Amygdala (tissue), 56 donors: ENCODE results near the gene CDSN.

Experiments used
- DNase-seq, 56 donors: peaks; one replicate each; lab custom pipeline; 2025; lab: John Stamatoyannopoulos, UW

Gene CDSN

DNA sequence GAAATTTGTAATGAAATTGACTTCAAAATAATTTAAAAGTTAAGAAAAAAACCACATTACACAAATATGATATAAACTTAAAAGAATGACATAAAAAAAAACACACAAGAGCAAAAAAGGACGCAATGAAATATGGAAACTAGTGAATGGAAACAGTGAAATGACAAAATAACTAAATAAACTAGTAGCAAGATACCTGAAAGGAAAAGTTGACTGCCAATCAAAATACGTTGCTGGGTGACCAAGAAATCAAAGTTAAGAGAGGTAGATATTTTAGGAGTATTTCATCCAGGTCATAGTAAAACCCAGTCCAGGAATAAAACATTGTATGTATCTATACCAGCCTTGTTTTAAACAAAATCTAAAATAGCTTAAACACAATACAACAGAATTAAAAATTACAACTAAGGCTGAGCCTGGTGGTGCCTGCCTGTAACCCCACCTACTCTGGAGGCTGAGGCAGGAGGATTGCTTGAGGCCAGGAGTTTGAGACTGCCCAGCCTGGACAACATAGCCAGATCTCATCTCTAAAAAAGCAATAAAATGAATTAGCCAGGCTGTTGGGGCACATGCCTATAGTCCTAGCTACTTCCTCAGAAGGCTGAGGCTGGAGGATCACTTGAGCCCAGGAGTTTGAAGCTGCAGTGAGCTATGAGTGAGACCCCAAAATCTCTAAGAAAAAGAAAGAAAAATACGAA lies 29.8 kb downstream of the CDSN start:
- no peak for DNase-seq

DNA sequence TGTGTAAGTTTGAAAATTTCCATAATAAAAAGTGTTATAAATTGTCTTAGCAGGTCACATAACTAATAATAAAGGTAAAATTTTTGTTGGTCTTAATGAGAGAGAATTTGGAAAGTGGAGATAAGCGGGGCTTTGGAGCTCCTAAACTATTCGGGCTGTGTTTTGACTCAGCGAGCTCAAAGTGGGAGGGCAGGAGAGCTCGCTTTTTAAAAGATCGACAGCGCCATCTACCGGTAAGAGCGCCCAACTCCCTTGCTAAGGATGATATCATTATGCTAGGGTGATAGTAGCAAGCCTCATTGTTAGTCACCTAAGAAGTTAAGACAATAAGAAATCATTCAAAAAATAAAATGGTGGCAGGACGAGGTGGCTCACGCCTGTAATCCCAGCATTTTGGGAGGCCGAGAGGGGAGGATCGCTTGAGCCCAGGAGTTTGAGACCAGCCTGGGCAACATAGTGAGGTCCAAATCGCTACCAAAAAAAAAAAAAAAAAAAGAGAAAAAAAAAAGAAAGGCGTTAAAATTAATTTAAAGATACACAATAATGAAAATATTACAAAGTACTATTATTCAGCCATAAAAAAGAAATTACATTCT lies 32.7 kb downstream of the CDSN start:
- DNase-seq: peak in 51 of 56 donors; percentile 16 to 87 (median 53)

DNA sequence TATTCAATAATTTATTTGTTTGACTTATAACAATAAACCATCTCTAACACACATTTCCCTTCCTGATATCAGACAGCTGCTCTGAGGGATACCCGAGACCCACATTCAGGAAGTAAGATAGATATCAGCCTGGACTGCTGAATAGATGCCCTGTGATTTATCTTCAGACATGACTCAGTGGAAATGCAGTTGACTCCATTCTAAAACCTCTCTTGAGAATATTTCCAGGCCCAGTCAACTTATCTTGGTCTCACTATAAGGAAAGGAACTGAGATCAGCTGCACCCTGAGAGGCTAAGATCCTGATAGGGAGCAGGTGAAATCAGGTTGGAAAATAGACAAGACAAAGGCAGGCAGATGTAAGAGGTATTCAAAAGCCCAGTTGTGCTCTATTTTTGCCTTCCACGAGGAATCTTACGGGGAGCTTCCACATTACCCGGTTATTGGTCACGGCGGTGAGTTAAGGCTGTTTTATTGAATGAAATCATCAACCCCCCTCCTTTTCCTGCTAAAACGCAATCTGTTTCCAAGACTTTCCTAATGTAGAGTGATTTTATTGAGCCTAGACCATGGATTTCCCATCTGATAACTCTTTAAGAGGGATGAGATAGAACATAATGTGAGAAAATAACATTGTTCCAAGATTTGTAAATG lies 33.3 kb downstream of the CDSN start:
- DNase-seq: no peak

DNA sequence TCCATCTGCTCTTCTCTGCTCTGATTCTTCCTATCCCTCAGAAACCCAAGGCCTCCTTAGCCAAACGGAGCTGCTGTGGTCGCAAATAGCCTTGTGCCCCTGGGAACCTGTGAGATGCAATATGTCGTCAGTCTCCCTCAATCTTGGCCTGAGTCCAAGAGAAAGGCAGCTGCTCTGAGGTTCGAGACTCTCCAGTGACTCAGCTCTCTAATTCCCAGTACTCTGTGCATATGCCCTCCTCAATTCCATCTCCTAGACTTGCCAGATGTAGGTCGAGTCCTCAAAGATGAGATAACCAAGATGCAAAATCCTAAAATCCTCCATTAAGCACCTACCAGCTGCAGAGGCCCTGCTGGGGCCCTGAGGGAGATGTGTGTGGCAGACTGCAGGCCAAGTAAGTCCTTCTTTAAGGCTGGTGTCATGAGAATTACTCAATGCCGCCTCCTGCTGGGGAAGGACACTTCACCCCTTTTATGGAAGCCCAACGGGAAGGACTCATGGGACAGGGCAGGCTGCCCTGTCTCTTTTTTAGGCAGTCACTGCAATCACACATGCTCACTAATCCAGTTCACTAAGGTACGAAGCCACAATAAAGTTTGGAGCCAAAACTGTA lies 36.4 kb downstream of the CDSN start:
- peak in 11 of 56 donors; percentile 1 to 32 (median 6) for DNase-seq

DNA sequence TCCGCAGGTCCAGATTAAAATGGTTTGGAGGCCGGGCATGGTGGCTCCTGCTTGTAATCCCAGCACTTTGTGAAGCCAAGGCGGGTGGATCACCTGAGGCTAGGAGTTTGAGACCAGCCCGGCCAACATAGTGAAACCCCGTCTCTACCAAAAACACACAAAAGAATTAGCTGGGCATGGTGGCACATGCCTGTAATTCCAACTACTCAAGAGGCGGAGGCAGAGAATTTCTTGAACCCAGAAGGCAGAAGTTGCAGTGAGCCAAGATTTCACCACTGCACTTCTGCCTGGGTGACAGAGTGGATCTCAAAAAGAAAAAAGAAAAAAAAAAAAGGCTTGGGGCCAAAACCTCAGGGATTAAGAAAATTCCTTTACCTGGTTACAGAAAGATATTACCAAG lies 38.4 kb downstream of the CDSN start:
- no peak for DNase-seq

DNA sequence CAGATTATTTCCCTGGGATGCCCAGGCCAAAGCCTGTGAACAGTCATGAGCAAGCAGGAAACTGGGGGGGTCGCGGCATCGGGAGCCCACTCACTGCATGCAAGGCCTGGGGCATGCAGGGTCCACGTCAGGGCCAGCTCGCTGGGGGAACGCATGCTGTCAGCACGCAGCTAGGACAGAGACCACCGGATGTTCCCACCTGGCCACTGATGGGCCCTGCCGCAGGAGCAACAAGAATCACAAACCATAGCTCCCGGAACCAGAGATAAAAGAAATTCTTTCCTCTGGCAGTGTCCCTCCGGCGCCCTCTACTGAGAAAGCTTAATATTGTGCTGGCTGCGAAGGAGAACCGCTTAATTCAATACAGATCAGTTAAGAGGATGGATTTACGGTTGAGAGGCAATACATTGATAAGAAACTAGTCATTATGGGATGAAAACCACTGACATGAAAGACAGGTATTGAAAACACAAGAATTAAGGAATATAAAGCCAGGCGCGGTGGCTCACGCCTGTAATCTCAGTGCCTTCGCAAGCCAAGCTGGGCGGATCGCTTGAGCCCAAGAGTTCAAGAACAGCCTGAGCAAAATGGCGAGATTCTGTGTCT lies 40.5 kb downstream of the CDSN start:
- DNase-seq: peak in 44 of 56 donors; percentile 16 to 88 (median 46)

DNA sequence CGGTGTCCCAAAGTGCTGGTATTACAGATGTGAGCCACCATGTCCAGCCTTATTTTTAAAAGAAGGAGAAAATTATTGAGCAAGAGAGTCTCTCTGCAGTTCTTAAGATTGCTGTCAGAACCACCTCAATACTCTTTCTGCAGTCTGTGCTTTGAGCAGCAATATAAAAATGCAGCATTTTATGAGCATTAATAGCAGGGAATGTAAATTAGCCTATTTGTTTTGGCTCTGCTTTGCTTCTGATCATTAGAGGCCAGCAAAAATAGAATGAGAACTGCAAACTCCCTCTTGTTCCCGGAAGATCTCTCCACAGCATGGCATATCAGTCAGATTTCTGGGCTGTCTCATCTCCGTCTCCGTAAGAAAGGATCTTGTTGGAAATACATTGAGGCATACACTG lies 43.6 kb downstream of the CDSN start:
- DNase-seq: no peak

DNA sequence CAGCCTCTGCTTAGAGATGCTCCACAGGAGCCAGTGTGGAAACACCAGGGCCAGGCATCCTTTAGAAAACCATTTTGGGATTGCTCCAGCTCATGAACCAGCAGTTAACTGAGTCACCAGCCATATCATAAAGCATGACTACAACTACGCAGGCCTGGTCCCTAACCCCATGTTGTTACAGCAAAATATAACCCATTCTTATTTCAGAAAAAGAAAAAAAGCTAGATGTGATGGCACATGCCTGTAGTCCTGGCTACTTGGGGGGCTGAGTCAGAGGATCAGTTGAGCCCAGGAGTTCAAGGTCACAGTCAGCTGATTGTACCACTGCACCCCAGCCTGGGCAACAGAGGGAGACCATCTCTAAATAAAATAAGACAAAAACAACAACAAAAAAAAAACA lies 44.7 kb downstream of the CDSN start:
- no peak for DNase-seq

DNA sequence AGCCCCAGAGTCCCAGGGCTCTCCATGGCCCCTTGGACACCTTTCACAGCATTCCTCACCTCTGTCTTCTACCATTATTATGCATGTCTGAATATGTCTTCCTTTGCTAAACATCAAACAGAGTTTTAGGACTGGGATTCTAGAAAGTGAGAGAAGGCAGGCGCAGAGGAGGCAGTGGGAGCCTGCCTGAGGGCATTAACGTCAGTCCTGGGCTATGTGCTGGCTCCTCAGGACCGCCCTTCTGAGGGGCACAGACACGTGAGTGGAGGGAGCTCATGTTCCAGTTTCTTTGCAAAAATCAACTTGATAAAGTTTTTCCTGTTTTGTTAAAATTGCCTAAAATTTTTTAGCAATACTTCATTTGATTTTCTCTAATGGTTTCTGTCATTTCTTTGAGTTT lies 45.8 kb downstream of the CDSN start:
- DNase-seq: no peak

DNA sequence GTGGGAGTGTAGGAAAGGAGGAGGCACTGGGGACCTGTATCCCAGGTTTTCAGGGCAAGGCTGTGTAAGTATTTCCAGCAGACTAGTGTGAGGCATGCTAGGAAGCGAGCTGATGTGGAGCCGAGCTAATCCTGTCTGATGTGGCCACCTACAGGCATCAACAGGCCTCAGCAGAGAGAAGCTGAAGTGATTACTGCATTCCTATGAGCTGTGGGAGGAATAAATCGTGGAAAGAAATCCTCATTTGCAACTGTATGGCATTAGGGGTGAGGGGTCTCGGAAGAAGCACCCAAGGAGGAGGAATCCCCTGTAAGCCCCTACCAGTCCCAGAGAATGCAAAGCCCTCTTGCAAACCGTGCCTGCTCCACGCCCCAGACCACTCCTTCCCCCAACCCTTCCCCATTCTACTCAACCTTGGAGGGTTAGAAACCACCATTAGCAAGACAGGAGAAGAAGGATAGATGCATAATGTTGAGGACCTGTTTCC lies 49.5 kb downstream of the CDSN start:
- peak in 50 of 56 donors; percentile 16 to 89 (median 60) for DNase-seq

DNA sequence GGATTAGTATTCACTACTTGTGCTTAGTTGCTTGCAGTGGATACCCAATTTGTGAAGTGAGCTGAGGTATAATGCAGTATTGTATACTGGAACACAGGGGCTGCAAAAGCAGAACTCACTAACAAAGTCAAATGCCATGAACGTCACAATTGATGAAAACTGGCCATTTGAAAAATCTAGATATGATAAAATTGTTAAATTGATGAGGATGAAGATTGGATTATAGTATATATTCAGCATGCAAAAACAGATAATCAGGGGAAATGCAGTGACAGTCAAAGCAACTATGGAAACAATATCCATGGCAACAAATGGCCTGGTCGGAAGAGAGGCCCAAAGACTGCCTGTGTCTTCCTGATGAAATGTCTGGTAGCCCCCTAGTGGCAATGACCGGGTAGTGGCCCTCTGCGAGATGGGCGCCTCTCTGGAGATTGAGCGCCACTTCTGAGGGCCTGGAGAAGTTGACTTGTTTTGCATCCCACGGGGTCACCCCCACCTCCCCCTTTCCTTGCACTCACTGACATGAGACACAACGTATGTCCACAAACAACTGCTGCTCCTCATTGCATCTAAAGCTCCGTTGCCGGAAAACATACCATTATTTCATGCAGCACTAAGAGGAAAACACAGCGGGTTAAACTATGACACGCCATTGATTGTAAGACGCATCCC lies 51.4 kb downstream of the CDSN start:
- DNase-seq: peak in 54 of 56 donors; percentile 13 to 94 (median 75)

DNA sequence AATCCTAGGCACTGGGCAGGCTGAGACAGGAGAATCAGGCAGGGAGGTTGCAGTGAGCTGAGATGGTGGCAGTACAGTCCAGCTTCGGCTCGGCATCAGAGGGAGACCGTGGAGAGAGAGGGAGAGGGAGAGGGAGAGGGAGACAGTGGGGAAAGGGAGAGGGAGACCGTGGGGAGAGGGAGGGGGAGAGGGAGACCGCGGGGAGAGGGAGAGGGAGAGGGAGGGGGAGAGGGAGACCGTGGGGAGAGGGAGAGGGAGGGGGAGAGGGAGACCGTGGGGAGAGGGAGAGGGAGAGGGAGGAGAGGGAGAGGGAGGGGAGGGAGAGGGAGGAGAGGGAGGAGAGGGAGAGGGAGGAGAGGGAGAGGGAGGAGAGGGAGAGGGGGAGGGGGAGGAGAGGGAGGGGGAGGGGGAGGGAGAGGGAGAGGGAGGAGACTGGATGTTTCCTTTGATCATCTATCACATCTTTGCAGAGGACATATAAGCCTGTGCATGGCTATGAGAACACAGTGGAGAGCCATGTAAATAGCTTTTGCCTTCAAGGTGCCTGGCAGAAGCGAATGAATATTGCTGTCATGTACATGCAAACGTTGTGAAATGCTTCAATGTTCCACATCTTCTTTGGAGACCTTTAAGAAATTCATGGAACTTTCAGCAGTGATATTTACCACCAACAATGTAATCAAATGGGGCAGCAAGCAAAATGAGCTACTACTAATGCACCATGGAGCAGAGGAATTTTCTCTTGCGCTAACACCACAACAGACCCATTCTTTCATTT lies 52.2 kb downstream of the CDSN start:
- DNase-seq: peak in 21 of 56 donors; percentile 12 to 86 (median 42)

DNA sequence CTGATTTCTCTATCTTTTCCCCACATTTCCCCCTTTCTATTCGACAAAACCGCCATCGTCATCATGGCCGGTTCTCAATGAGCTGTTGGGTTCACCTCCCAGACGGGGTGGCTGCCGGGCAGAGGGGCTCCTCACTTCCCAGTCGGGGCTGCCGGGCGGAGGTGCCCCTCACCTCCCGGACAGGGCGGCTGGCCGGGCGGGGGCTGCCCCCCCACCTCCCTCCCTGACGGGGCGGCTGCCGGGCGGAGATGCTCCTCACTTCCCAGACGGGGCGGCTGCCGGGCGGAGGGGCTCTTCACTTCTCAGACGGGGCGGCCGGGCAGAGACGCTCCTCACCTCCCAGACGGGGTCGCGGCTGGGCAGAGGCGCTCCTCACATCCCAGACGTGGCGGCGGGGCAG lies 53.2 kb downstream of the CDSN start:
- DNase-seq: peak in 2 of 56 donors; percentile 8

DNA sequence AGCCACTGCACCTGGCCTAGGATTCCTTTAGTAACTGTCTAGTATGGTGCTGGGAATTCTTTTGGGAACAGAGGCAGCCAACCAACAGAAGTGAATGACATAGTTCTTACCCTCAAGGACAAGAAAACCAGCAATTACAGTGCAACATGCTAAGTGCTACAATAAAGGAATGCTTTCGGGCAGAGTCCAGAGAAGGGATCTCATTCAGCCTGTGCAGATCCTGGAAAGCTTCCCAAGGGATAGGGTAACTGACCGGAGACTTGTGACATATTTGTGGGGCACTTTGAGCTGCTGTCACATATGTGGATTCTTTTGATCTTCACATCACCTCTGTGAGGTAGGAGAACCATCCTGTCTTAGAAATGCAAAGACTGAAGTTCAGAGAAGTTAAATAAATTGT lies 54.7 kb downstream of the CDSN start:
- DNase-seq: no peak
